ENCODE measurements around the gene CEACAM18.
"Not testable (repeated sequence)": the region's sequence is repeated elsewhere in the genome, so short reads cannot be mapped to it uniquely, and the experiment has no call there.

CEACAM18 gene

DNA sequence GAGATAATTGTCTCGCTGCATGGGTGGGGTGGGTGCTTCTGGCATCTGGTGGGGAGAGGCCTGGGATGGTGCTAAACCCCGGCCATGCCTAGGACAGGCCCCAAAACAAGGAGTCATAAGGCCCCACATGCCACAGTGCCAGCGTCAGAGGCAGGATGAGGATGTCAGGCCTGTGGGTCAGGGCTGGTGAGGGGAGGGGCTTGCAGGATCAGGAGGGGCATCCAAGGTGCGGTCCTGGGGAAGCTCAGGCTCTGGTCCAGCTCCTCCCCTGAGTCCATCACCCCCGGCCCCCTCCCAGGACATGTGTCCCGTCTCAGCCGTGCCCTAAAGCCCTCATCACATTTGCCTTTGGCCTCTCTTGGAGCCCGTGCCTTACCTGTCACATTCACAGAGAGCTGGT is 22.6 kb downstream of the CEACAM18 start:
- DNase-seq: not testable (repeated sequence)

- no peak for DNase-seq
Measured at GRCh38 chr19:51501594-51502263, 23.4 kb downstream of the CEACAM18 start, which contains the start of gene SIGLEC12. Gene SIGLEC12 (minus strand): TSS chr19:51501800. CDS start chr19:51501733, 67 bp downstream.

- no peak for DNase-seq
Measured at GRCh38 chr19:51503286-51503817, 25.0 kb downstream of the CEACAM18 start.

DNA sequence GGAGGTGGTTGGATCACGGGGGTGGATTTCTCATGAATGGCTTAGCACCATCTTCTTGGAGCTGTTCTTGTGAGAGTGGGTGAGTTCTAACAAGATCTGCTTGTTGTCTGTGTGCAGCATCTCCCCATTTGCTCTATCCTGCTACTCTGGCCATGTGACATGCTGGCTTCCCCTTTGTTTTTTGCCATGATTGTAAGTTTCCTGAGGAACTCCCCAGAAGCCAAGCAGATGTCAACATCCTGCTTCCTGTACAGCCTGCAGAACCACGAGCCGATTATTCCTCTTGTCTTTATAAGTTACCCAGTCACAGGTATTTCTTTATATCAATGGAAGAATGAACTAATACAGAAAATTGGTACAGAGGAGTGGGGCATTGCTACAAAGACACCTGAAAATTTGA is 25.6 kb downstream of the CEACAM18 start:
- DNase-seq: no peak

GRCh38 chr19:51505904-51506303 is 27.6 kb downstream of the CEACAM18 start:
- DNase-seq: no peak

- DNase-seq: no peak
Measured at GRCh38 chr19:51507192-51507591, 28.9 kb downstream of the CEACAM18 start.

DNA sequence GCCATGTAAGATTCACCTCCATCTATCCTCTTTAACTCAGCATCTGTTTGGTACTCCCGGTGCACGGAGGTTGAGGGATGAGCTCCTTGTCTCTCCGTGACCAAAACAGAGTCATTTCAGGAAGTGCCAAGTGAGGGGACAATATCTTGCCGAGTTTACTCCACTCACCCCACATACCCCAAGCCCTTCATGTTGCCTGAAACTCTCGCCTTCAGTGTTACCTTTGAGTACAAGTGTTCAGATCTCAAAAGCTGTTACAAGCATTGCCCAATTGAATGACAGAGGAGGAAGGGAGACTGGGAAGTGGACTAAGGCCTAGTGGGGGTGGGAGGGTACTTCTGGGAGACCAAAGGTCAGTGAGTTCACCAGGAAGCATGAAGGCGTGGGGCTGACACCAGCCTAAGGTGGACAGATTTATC is 29.3 kb downstream of the CEACAM18 start:
- no peak for DNase-seq

DNA sequence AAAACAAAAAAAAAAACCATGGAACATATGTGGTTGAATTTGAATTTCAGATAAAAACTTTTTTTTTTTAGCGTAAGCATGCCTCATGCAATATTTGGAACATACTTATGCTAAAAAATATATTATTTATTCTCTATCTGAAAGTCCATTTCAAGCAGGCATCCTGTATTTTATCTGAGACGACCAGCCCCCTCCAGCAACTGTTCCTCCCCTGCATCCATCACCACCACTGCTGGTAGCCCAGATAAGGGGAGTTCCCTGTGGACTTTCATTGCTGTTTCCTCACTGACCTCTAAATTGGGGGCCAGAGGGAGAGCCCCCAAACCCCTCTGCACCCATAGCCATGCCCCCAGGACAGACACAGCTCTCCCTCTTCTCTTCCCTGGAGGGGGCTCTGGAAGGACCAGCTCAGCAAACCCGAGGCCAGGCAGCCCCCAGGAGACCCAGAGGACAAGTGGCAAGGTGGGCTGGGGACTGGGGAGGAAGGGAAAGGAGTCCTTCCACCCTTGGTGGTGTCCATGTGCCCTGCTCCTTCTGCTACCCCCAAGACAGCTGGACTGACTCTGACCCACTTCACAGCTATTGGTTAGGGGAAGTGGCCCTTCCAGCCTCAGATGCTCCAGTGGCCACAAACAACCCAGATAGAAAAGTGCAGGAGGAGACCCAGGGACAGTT is 29.9 kb downstream of the CEACAM18 start:
- no peak for DNase-seq

DNA sequence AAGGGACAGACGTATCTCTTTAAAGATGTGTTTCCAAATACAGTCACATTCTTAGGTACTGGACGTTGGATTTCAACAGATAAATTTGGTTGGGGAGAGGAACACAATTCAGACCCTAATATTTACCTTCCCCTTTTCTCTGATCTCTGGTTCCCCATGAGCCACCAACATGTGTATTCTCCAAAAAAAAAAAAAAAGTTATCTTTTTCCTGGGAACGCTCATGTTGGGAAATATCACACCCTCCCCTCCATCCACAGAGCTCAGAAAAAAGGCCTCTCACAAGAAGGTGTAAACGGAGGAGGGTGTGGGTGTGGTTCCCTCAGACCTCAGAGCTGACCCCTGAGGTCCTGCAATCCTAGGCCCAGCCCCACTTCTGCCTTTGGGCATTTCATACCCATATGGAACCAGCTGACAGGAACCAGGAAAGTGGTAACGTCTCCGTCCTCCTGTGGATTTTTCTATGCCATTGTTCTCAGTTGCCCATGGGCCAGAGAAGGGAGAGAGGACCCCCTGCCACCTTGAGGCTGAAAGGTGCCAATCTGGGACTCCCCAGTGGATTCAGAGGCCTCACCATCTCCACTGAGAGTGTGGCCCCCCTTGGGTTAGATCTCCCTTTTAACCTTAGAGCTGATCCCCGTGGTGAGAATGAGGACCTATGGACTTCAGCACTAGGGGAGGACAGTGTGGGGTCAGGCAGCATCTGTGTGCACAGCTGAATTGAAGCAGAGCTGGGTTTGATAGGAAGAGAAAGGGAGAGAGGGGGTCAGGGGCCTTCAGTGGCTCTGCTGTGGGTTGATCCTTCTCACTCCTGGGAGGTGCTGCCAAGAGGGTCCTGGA is 31.7 kb downstream of the CEACAM18 start:
- DNase-seq: no peak

GRCh38 chr19:51511353-51511752 is 33.0 kb downstream of the CEACAM18 start:
- DNase-seq: no peak

- DNase-seq: no peak
Measured at GRCh38 chr19:51513968-51514367, 35.6 kb downstream of the CEACAM18 start.

DNA sequence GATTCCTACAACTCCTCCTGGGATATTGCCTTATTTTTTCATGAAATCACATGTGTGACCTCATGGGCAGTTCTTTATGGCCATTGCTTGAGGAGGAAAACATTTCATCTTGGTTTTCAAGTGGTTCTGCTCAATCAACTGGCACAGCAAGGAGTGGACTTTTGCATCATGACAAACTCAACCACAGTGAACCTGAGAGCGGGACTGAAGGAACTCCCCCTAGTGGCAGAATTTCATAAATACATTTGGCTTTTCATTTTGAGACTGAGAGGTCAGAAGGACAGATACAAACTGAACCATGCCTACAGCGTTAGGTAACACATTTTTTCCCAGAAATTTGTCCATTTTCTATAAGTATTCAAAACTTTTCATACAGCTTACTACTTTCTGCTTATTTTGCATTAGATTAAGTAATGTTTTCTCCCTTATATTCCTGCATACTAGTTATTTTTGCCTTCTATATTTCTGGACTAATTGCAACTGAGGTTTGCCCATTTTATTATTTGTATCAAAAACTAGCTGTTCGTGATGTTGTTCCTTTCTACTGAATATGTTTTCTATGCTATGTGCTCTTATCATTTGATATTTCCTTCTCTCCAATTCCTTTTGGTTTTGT is 36.6 kb downstream of the CEACAM18 start:
- no peak for DNase-seq

- no peak for DNase-seq
Measured at GRCh38 chr19:51520728-51521127, 42.4 kb downstream of the CEACAM18 start.

DNA sequence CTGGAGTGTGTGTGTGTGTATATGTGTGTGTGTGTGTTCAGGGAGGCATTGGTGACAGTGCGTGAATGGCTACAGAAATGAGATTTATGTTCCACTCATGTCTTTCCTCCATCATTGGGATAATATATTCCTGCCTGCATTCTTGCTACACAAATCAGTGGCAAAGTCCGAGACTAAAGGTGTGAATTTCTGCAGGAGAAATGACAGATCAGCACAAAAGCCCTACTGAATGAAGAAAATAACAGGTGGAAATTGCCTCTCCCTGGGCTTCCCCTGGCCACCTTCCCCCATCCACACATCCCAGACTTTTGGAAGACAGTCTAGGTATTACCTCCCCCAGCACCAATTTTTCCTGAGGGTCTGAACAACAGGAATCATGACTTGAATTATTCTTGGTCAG is 43.0 kb downstream of the CEACAM18 start:
- DNase-seq: no peak

- no peak for DNase-seq
Measured at GRCh38 chr19:51521781-51522180, 43.4 kb downstream of the CEACAM18 start.

DNA sequence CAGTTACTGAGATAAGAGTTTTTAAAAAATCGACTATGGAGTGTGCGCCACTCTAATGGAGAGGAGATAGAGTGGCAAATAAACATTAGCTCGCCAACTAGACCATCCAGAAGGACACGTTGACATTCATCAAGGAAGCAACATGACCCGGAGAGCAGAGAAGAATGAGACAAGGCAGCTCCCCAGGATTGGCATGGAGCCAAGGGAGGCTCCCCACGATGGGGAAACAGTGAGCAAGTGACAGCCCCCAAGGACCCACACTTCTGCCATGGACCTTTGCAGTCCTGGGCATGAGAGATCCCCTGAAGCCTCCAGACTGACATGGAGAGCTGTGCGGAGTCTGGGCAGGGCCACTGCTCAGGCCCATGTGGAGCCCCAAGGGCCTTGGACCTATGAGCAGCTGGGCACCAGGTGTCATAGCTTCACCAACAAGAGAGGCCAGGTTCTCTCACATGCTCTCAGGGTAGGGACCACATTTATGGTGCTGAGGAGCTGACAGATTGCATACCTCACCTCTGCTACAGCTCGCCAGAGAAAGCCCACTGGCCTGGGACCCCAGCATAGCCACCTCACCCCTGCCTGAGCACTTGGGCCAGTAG is 46.4 kb downstream of the CEACAM18 start:
- no peak for DNase-seq

GRCh38 chr19:51525651-51526050 is 47.3 kb downstream of the CEACAM18 start:
- no peak for DNase-seq

DNA sequence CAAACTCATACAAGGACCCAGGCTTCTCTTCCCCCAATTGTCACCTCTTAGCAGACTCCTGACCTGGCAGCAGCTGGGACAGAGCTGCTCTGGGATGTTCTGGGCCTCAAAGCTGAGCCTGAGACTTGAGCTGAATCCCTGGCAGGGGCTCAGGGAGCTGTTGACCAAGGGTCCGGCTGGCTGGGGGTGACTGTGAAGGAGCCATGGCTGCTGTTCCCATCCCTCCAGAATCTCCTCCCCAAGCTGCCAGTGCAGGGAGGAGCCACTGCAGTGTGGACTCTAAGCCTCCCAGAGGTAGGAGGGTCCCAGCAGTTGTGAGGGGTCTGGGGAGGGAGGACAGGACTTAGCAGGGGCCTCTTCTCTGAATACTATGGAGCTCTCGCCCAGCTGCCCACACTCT is 51.0 kb downstream of the CEACAM18 start:
- DNase-seq: no peak

DNA sequence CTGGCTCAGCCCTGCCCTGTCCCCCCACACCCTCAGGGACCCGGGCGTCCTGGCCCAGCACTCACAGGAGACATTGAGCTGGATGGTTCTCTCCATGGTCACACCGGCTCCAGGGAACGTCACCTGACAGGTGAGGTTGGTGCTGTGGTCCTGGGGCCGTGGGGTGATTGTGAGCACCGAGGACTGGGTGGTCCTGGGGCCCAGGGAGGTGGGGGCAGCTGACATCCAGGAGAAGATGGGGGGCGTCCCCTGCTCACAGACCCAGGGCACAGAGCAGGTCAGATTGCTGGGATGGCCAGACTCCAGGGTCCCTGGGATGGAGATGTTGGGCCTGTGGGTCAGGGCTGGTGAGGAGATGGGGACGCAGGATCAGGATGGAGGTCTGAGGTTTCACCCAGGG is 52.3 kb downstream of the CEACAM18 start:
- DNase-seq: no peak

DNA sequence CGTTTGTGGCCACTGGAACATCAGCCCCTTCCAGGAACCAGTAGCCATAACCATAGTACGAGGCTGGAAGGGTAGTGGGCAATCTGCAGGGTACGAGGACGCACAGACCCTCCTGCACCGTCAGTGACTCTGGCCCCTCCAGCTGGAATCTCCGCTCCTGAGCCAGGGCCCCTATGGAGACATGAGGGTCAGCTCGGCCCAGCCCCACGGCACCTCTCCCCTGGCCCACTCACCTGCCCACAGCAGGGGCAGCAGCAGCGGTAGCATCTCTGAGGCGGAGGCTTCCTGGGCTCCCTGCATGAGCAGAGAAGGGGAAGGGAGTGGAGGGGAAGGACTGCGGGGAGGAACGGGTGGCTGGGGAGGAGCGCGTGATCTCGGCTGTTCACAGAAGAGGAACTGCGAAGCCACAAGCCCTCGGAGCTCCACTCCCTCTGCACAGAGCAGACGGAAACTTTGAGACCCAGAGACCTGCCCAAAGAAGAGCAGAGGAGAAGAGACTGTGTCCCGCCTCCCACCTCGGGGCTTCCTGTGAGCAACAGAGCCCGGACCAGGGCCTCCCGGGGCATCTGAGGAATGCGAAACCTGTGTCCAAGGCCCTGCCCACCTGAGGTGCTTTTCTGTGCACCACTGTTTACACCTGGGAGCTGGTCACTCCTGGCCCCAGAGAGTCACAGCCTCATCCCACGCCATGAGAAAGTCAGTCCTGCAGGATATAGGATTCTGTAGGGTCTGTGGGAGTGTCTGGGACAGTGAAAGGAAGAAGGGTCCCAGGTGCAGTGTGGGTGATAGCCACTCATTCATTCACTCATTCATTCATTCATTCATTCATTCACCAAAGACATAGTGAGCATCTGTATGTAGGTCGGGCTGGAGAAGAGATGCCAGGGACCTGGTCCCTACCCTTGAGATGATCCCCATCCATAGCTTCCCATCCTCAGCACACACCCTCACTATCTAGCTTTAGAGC is 53.3 kb downstream of the CEACAM18 start, which contains the start of gene SIGLEC6:
Gene SIGLEC6, minus strand, starts transcription at position 322 of the 967 bp plus-strand sequence. Its CDS starts 22 bp downstream, at position 300.
- DNase-seq: no peak

GRCh38 chr19:51535535-51535934 is 57.2 kb downstream of the CEACAM18 start:
- DNase-seq: no peak

Measured in NCI-H1436 treated with DMSO at 0.1 percent for 48 hours (cell line).